GM19043 (cell line): ENCODE data around the gene TNRC6C.

Source experiments
- ATAC-seq: cut with Tn5 transposase; IDR thresholded peaks from one replicate; pipeline ENCODE4 v1.9.1; 2021; ENCODE audit warnings: low read depth; ENCODE audit not compliant: unreplicated experiment

The TNRC6C gene

DNA sequence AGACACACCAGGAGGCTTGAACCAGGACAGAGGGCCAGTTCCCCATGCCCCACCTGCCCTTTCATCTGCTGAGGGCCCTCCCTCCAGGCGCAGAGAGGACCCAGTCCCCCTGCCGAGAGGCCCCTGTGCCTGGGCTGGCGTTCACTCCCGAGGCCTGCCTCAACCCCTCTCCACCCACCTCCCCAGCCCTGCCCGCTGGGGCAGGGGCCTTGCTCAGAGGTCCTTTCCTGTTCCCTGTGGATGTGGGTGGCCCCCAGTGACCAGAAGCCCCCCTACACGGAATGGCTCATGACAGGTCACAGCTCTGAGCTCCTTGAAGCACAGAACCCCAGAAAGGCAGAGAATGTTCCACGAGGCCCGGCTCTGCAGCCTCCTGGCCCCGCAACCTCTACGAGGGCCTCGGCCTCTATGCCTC lies 163.3 kb downstream of the TNRC6C start:
- no peak for ATAC-seq

DNA sequence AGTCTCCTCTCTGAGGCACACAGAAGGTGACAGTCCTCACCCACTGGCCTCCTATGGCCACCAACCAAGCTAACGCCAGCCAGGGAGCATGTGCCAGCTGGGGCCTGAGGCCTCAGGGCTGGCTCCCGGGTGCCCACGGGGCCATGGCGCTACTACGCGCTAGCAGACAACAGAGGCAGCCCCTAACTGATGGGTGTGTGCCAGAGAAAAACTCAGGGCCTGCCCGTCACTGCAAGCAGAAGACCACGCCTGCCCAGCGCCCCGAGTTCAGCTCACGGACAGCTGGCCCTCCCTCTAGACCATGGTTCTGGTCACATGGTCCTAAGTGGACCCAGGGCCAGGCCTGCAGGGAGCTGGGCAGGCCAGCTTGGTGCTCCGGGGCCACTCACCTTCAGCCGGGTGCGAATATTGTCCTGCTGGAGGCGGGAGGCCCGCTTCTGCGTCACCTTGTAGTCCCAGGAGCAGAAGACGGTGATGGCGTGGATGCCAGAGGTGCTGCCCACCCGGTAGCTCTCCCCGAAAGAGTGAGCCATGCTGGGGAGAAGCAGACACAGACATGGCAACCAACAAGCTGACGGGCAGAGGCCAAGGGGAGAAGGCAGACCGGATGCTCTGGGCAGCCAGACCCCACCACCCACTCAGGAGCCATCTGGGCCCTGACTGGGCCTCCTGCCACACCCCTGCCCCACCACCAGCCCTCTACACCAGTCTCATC lies 163.9 kb downstream of the TNRC6C start:
- no peak for ATAC-seq

DNA sequence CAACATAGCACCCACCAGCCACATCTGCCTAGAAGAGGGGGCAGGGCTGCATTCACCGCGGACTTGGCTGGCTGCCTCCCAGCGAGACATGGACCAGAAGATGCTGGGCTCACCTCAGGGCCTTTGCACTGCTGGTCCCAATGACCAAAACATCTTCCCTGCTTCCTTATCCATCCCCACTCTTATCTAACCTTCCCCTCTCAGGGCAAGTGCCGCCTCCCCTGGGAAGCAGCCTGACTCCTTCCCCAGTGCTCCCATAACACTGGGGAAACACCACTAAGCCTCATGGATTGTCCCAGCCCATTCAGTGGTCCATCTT lies 164.4 kb downstream of the TNRC6C start:
- no peak for ATAC-seq

DNA sequence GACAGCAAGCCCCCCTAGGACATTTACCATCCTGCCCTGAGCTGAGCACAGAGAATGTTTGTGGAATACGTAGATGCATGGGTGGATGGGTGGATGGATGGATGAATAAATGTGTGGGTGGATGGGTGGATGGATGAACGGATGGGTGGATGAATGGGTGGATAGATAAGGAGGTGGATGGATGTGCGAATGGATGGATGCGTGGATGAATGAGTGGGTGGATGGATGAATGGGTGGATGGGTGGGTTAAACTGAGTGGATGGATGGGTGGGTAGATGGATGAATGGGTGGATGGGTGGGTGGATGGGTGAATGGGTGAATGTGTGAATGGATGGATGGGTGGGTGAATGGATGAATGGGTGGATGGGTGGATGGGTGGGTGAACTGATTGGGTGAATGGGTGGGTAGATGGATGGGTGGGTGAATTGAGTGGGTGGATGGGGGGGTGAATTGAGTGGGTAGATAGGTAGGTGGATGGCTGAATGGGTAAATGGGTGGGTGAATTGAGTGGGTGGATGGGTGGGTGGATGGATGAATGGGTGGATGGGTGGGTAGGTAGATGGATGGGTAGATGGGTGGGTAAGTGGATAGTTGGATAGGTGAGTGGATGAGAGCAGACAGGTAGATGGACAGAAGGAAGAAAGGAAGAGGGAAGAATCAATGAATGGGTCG lies 164.9 kb downstream of the TNRC6C start:
- no peak for ATAC-seq

DNA sequence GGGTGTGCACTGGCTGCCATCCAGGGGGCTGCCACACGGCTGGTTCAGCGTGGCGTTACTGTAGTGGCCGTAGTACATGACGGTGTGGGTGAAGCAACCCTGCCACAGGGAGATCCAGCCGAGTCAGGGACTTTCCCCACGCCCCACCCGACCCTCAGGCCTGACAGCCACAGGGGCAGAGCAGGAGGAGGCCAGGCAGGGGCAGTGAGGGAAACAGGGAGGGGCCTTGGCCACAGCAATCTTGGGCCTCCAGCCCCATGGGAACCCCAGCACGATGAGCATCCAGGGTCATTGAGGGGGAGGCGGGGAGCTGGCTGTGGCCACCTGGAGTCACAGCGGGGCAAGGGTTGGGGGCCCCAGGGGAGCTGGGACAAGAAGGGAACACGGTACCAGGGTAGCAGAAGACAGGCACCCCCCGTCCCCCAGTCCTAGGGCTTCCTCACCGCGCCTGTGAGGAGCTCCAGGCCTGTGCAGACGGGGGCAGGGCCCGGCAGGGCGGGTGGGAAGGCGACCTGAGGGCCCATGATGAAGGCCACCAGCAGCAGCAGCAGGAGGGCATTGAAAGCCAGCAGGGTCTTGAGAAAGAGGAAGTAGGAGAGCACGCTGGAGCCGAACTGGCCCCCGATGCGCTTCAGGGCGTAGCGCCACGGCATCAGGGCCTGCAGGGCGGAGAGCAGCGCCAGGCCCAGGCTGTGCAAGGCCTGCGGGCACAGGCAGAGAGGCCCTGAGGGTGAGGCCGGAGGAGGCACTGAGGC lies 165.8 kb downstream of the TNRC6C start:
- ATAC-seq = no peak

DNA sequence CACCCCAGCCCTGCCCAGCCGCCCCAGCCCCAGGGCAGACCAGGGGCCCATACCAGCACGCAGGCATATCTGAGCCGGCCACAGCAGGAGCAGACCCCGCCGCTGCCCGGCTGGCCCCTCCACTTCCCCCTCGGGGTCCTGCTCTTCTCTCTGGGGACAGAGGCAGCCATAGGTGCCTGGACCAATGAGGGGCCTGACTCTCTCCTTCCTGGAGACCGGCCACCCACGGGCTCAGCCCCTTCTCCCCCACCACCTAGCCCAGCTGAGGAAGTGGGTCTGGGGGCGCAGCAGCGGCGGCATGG lies 166.3 kb downstream of the TNRC6C start:
- no peak for ATAC-seq

DNA sequence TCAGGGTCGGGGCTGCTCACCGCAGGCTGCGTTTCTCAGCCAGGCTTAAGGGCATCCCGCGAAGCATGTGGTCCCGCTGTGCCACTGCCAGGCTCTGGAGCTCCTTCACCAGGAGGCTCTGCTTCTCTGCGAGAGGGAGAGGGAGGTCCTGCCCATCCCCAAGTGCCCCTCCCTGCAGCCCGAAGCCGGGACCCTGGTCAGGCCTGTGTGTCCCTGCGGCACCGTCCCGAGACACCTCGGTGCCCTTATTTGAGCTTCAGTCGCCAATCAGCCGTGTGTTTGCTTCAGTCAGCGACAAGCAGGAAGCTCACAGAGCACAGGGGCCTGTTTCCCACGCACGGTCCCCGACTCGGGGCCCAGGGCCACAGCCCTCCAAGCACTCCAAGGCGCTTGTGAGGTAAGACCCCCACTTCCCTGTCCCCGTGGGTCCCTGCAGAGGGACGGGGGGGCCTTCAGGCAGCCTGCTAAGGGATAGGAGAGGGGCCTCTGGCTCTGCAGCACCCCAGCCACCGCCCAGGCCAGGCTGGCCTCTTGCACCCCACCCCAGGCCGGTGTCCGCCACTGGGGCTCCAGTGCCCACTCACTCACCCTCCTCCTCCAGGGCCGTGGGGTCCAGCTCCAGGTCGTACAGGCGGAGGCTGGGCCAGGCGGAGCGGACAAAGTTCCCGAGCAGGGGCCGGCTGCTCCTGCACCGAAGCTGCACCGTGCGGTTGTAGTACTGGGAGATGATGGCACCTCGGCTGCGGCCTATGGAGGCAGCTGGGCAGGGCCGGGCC lies 166.8 kb downstream of the TNRC6C start:
- ATAC-seq = no peak

DNA sequence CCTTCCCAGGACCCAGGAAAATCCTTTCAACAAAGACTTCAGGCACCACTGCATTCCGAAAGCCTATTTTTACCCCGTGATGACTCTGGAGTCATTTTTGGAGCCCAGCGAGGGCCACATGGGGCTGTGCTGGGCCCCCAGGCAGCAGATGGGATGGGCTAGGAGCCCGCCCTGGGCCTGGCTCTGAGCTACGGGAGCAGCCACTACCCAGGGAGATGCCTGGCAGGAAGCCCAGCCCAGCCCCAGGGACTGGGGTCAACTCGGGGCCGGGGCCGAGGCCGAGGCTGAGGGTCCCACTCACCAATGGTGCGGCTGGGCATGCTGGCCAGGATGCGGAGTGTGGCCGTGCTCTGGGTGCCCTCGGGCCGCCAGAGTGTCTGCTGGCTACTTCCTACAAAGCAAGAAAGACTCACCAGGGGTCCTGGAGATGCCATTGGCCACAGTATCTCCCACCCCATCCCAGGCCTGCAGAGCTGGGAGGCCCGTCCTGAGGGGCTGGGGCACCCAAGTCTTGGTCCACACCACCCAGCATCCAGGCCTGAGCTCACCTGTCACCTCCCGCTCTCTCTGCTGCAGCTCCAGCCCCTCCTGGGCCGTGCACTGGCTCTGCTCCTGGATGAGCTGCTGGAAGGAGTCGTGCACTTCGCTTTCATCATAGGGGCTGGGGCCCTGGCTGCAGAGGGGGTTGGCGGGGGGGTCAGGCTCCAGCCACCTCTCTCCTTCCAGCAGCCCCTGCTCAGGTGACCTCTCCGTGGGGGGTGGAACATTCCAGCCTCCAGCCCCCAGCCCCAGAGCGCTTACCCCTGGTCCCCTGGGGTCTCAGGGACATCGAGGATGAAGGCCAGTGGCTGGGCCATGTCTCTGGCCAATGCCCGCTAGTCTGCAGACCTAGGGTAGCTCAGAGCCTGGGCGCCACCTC lies 167.7 kb downstream of the TNRC6C start:
- ATAC-seq = no peak

DNA sequence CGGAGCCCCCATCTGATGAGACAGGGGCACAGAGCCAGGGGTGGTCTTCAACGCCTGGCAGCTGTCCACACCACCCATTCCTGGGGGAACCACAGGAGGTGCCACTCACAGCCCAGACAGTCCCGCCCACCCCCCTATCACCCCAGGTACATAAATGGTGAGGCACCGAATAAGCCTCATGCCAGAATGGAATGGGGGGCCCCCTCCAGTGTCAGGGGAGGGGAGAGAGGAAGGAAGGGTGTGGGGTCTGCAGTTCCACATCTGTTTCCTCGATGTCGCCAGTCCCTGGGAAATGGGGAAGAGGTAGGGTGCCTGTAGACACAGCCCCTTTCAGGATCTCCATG lies 168.4 kb downstream of the TNRC6C start:
- no peak for ATAC-seq

DNA sequence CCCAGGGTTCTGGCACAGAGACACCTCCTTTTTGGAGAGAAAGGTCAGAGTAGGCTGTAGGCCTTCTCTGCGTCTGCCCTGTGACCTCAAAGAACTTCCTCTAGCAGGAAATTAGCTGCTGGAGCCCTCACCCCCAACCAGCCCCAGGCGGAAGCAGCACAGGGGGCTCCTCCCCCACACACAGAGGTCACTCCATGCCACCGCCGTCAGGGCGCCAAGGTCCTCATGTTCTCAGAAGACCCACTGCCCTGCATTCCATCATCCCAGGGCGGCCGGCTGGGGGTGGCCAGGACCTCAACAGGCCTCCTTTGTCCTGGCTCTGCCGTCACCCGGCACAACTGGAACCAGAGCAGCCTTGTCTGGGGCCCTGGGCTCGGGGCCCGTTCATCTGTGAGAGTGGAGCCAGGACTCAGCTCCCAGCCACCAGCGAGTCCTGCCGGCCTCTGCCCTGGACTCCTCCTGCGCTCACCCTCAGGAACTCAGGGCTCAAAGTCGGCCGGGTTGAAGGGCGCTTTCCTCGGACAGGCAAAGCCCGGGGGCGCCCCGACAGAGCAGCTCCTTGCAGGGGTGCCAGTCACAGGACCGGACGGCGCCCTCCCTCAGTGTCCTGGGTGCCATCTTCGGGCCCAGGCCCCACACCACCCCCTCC lies 168.9 kb downstream of the TNRC6C start:
- no peak for ATAC-seq

DNA sequence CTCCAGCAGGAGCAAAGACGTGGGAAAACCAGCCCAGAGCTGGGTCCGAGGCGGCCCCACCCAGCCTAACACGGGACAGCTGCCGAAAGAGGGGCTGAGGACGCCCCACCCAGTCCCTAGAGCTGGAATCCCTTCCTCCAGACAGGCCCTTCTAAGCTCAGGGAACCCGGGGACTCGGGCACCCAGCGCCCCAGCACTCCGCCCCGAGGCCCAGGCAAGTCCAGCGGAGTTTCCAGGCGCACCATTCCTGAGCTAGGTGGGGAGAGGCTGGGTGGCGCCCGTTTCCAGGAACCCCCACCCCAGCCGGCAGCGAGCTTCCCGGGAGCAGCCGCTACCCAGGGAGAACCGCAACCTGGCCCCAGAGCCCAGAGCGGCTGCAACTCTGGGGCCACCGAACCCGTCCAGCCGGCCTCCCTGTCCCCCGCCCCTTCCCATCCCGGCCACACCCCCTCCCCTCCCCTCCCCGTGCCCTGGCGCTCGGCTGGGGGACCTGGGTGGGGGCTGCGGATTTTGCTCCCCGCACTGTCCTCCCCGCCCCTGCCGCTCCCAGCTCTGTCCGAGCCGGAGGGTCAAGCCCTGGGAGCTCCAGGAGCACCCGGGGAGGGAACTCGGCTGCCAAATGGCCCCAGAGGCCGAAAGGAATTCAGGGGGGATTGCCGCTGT lies 169.5 kb downstream of the TNRC6C start:
- no peak for ATAC-seq

DNA sequence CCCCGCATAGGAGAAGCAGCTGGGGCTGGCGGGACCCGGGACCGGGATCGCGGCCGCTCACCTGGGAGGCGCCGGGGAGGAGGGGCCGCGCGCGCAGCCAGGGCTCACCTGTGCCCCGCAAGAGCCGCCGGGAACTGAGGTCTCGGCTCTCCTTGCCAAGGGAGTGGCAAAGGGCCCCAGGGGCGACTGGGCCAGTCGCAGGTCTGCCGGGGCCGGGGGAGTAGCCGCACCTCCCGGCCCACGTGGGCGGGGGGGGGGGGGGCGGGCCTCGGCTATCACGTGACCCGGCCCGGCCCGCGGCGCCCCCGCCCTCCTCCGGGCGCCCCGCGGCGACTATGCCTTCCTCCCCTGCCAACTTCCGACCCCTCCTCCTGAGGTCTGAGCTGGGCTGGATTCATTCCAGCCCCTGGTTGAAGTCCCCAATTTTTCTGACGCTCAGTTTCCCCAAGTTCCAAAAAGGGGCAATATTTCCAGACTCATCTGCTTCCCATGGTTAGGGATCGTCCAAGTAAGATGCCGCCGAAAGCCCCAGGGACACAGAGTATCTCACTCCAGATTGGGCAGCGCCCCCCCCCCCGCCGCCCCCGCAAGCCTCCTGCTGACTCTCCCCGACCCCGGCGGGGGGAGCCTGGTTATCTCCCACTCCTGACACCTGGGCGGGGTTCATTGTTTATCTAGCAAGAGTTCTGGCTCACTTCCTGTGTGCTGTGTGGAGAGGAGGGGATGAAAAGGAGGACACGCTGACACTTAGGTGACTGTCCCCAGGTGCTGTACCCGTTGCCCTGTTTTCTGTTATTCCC lies 170.2 kb downstream of the TNRC6C start, which contains the start of gene TMC6:
Gene TMC6, minus strand, starts transcription at position 205 of the 800 bp plus-strand sequence. CDS start 1,923 bp downstream, outside the sequence.
- no peak for ATAC-seq

DNA sequence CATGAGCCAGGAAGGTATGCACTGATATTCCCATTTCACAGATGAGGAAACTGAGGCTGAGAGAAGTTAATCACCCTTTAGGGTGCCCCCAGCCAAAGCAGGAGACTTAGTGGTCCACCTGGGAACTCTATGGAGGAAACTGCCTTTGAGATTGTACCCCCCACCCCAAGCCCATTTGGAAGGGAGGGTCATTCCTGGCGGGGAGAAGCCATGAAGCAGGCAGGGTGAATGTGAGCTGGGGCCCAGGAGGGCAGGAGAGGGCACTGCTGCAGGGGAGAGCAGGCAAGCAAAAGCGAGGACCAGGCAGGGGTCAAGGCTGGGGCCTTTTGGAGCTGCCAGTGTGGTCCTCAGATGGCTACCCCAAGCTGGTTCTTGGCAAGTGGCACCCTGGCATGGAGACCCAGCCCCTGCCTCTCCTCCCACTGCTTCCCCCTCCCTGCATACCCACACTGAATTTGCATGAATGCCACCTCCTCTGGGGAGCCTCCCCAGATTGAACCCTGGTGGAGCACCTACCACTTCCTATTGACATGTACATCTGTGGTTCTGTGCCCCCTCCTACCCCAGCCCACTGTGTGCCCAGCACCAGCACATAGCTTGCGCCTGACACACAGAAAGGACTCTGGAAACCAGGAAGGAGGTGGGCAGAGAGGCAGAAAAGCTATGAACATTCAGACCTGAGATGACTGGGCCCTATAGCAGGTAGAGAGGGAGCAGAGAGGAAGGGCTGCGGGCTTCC lies 171.0 kb downstream of the TNRC6C start:
- ATAC-seq = no peak

DNA sequence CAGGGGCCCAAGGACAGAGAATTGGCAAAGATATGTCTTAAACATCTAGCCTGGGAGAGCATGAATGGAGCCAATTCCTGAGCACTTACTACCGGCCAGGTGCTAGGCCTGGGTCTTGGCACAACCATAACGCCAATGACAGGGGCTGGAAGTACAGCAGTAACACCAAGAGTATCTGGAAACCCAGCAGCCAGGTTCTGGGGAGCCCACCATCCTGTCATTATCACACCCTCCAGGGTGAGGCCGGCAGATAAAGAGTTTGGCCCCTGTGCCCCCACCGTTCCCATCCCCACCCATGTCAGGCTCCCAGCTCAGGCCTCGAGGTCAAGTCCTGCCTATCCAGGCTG lies 171.6 kb downstream of the TNRC6C start:
- no peak for ATAC-seq

DNA sequence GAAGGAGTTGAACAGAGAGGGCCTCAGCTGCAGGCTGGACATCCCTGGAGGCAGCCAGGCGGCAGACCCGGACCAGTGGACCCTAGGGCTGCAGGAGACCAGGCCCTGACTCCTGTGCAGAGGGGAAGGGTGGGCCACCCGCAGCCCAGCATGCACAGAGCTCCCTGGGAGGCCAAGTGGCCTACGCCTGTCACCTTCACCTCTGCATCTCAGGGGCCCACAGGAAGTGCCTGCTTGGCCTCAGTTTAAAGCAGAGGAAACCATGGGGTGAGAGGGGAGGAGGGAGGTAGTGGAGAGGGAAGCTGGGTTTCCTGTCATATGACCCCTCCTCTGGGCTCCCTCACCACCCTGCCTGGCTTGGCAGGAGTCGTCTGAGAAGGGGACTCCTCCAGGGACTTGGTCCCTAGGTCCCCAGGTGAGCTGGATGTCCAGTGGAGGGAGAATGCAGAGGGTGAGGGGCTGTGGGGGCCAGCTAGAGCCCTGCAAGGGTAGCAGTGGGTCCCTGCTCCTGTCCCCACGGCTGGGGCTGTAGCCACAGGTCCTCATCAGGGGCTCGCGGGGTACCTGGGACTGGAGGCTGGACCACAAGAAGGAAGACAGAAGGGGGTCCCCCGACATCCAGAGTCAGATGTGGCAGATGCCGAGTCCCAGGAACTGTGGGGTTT lies 172.1 kb downstream of the TNRC6C start, which contains the start of gene TMC8:
Gene TMC8, plus strand, starts transcription at position 335 of the 665 bp plus-strand sequence. CDS start 818 bp downstream, outside the sequence.
- no peak for ATAC-seq

DNA sequence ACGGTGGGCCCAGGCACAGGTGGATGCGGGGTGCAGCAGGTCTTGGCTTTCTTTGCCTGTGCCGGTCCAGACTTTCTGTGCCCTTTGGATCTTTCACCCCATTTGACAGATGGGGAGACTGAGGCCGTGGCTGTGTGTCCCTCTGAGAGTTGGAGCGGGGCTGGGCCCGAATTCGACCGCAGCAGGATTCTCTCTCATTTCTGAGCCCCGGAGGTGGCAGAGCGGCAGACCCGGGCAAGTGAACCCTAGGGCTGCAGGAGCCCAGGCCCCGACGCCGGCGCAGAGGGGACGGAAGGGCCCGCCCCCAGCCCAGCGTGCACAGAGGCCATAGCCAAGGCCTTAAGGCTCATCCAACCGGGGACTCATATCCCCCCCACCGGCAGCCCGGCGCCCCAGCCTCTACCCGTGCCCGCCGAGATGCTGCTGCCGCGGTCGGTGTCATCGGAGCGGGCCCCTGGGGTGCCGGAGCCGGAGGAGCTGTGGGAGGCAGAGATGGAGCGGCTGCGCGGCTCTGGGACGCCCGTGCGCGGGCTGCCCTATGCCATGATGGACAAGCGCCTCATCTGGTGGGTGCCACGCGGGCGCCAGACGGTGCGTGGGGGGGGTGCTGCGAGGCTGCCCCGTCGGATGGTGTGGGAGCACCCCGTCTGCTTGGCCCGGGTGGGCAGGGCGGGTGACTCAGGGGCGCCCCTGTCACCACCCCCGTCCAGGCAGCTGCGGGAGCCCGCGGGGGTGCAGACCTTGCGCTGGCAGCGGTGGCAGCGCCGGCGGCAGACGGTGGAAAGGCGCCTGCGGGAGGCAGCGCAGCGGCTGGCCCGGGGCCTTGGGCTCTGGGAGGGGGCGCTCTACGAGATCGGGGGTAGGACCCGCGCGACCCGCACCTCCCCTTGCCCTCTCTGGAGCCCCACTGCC lies 172.9 kb downstream of the TNRC6C start:
- no peak for ATAC-seq
